ENCODE data around the gene SCAND1.
"Not testable (repeated sequence)": the region's sequence is repeated elsewhere in the genome, so short reads cannot be mapped to it uniquely, and the experiment has no call there.

SCAND1 gene

GRCh38 chr20:35959291-35959690, 5.0 kb upstream of the SCAND1 start:
- DNase-seq (ENCODE audit: low read depth): not testable (repeated sequence)

GRCh38 chr20:35956616-35957015, 2.3 kb upstream of the SCAND1 start:
- no peak for DNase-seq (ENCODE audit: low read depth)

GRCh38 chr20:35954907-35955251, 577 bp upstream of the SCAND1 start:
- DNase-seq (ENCODE audit: low read depth): peak; percentile 12

GRCh38 chr20:35953387-35954199, 709 bp downstream of the SCAND1 start:
- DNase-seq (ENCODE audit: low read depth): no peak

GRCh38 chr20:35952480-35953386, 1.6 kb downstream of the SCAND1 start:
- no peak for DNase-seq (ENCODE audit: low read depth)

- not testable (repeated sequence) for DNase-seq (ENCODE audit: low read depth)
Observed at GRCh38 chr20:35952080-35952479, 2.2 kb downstream of the SCAND1 start.

GRCh38 chr20:35950093-35950492, 4.2 kb downstream of the SCAND1 start:
- no peak for DNase-seq (ENCODE audit: low read depth)

- no peak for DNase-seq (ENCODE audit: low read depth)
Observed at GRCh38 chr20:35947907-35948306, 6.4 kb downstream of the SCAND1 start.

GRCh38 chr20:35947489-35947888, 6.8 kb downstream of the SCAND1 start:
- no peak for DNase-seq (ENCODE audit: low read depth)

- no peak for DNase-seq (ENCODE audit: low read depth)
Observed at GRCh38 chr20:35942243-35942642, 12.1 kb downstream of the SCAND1 start.

- DNase-seq (ENCODE audit: low read depth): no peak
Observed at GRCh38 chr20:35941620-35942019, 12.7 kb downstream of the SCAND1 start.

GRCh38 chr20:35939264-35939663, 15.0 kb downstream of the SCAND1 start:
- no peak for DNase-seq (ENCODE audit: low read depth)

- DNase-seq (ENCODE audit: low read depth): no peak
Observed at GRCh38 chr20:35934050-35934449, 20.3 kb downstream of the SCAND1 start.

- DNase-seq (ENCODE audit: low read depth): no peak
Observed at GRCh38 chr20:35929301-35929700, 25.0 kb downstream of the SCAND1 start.

- no peak for DNase-seq (ENCODE audit: low read depth)
Observed at GRCh38 chr20:35920523-35920922, 33.8 kb downstream of the SCAND1 start.

- DNase-seq (ENCODE audit: low read depth): no peak
Observed at GRCh38 chr20:35918021-35918420, 36.3 kb downstream of the SCAND1 start.

GRCh38 chr20:35917077-35917476, 37.2 kb downstream of the SCAND1 start:
- DNase-seq (ENCODE audit: low read depth): no peak

GRCh38 chr20:35912881-35913280, 41.4 kb downstream of the SCAND1 start:
- no peak for DNase-seq (ENCODE audit: low read depth)

GRCh38 chr20:35910254-35910653, 44.0 kb downstream of the SCAND1 start:
- no peak for DNase-seq (ENCODE audit: low read depth)

GRCh38 chr20:35909796-35910195, 44.5 kb downstream of the SCAND1 start:
- DNase-seq (ENCODE audit: low read depth): no peak

- DNase-seq (ENCODE audit: low read depth): no peak
Observed at GRCh38 chr20:35909176-35909575, 45.1 kb downstream of the SCAND1 start.

GRCh38 chr20:35908007-35908406, 46.3 kb downstream of the SCAND1 start:
- DNase-seq (ENCODE audit: low read depth): no peak

GRCh38 chr20:35907017-35907701, 47.1 kb downstream of the SCAND1 start:
- no peak for DNase-seq (ENCODE audit: low read depth)

All from GM04503 (cell line).